WTC11 (cell line): ENCODE data around the gene CNIH3. TPM values are rescaled to one million over a fixed set of nuclear protein-coding genes. Genes with fewer than 3 reads are reported as not detected.

Experiments
- ATAC-seq: fragments of 200-7000 bp; cut with Tn5 transposase; 2 replicates; pipeline ENCODE4 v1.10.0; 2021; ENCODE audit warnings: mild to moderate bottlenecking, moderate library complexity
- CTCF ChIA-PET: fragments of 300-600 bp; sonication (Branson Sonifier 250); formaldehyde crosslinking; loops from one replicate; lab custom pipeline; 2021; ENCODE audit warnings: antibody characterized with exemption; lab: Charles Lee
- POLR2A ChIA-PET: fragments of 350-600 bp; sonication (Branson Sonifier 250); formaldehyde crosslinking; loops from one replicate; lab custom pipeline; 2021; ENCODE audit warnings: antibody characterized with exemption; lab: Charles Lee
- DNase-seq: peaks from one replicate; pipeline ENCODE4 v3.0.0; 2021; ENCODE audit warnings: low spot score
- H3K27ac Mint-ChIP-seq: 2 replicates; pipeline ENCODE4 v1.8.0; 2021; ENCODE audit warnings: mixed read lengths
- H3K27me3 Mint-ChIP-seq: 2 replicates; pipeline ENCODE4 v1.8.0; 2021; ENCODE audit warnings: low read depth, mild to moderate bottlenecking, moderate library complexity, mixed read lengths
- H3K36me3 Mint-ChIP-seq: 2 replicates; pipeline ENCODE4 v1.8.0; 2021; ENCODE audit warnings: mixed read lengths
- H3K4me1 Mint-ChIP-seq: 2 replicates; pipeline ENCODE4 v1.8.0; 2022; ENCODE audit warnings: mixed read lengths
- H3K4me3 Mint-ChIP-seq: 2 replicates; pipeline ENCODE4 v1.8.0; 2021; ENCODE audit warnings: mild to moderate bottlenecking, moderate library complexity, mixed read lengths
- H3K9me3 Mint-ChIP-seq: 2 replicates; pipeline ENCODE4 v1.8.0; 2021; ENCODE audit warnings: mixed read lengths
- CDX4 ChIP-seq: fragments of 250-450 bp; sonication (Bioruptor Pico); IDR thresholded peaks from 2 replicates; pipeline ENCODE4 v1.9.0; 2021; ENCODE audit warnings: moderate library complexity, mild to moderate bottlenecking, inconsistent platforms, borderline replicate concordance
- CREM ChIP-seq: sonication (generic); formaldehyde crosslinking; IDR thresholded peaks from 2 replicates; pipeline ENCODE4 v1.8.1; 2022; ENCODE audit warnings: mild to moderate bottlenecking, missing genetic modification reagents, moderate library complexity
- E2F4 ChIP-seq: sonication (generic); formaldehyde crosslinking; IDR thresholded peaks from 2 replicates; pipeline ENCODE4 v1.8.1; 2022; ENCODE audit warnings: low read depth, mild to moderate bottlenecking, moderate library complexity, missing genetic modification reagents, borderline replicate concordance
- ETV6 ChIP-seq: sonication (generic); formaldehyde crosslinking; IDR thresholded peaks from 2 replicates; pipeline ENCODE4 v1.8.1; 2022; ENCODE audit warnings: mild to moderate bottlenecking, missing genetic modification reagents
- JAZF1 ChIP-seq: fragments of 250-450 bp; sonication (Bioruptor Pico); IDR thresholded peaks from 2 replicates; pipeline ENCODE4 v1.9.0; 2021; ENCODE audit warnings: moderate library complexity, mild to moderate bottlenecking, inconsistent platforms
- KAT7 ChIP-seq: sonication (generic); formaldehyde crosslinking; IDR thresholded peaks from 2 replicates; pipeline ENCODE4 v1.8.1; 2023; ENCODE audit warnings: missing genetic modification reagents, mild to moderate bottlenecking, borderline replicate concordance
- MAX ChIP-seq: sonication (generic); formaldehyde crosslinking; IDR thresholded peaks from 2 replicates; pipeline ENCODE4 v1.8.0; 2022; ENCODE audit warnings: mild to moderate bottlenecking, missing genetic modification reagents
- MXD4 ChIP-seq: fragments of 250-450 bp; sonication (Bioruptor Pico); IDR thresholded peaks from 2 replicates; pipeline ENCODE4 v1.8.0; 2021; ENCODE audit warnings: mild to moderate bottlenecking, moderate library complexity, borderline replicate concordance
- TEAD1 ChIP-seq: sonication (generic); formaldehyde crosslinking; IDR thresholded peaks from 2 replicates; pipeline ENCODE4 v1.8.0; 2022; ENCODE audit warnings: mild to moderate bottlenecking, missing genetic modification reagents
- TEAD4 ChIP-seq: sonication (generic); formaldehyde crosslinking; IDR thresholded peaks from 2 replicates; pipeline ENCODE4 v1.8.0; 2022; ENCODE audit warnings: mild to moderate bottlenecking, missing genetic modification reagents
- ZNF138 ChIP-seq: sonication (generic); formaldehyde crosslinking; conservative IDR thresholded peaks from 2 replicates; pipeline ENCODE4 v1.8.1; 2022; ENCODE audit warnings: mild to moderate bottlenecking, moderate library complexity, missing genetic modification reagents
- ZNF232 ChIP-seq: sonication (generic); formaldehyde crosslinking; IDR thresholded peaks from 2 replicates; pipeline ENCODE4 v1.8.0; 2022; ENCODE audit warnings: mild to moderate bottlenecking, missing genetic modification reagents
- ZNF532 ChIP-seq: fragments of 250-450 bp; sonication (Bioruptor Pico); IDR thresholded peaks from 2 replicates; pipeline ENCODE4 v1.9.0; 2021; ENCODE audit warnings: mild to moderate bottlenecking, borderline replicate concordance
- total RNA-seq: library from RNA; stranded (reverse); gene quantifications from 3 replicates; pipeline ENCODE4 v1.2.3, GENCODE V29; 2021

The CNIH3 gene
- total RNA-seq, 1 experiment from 2014 or later, result 8.1 TPM

GRCh38 chr1:224580006-224580405 is 36.1 kb upstream of the CNIH3 start:
- ATAC-seq, result no peak
- ChIA-PET CTCF (no interaction called here), POLR2A (no interaction called here)
- TF ChIP-seq E2F4 (no peak), MXD4 (CRISPR knock-in tag) (no peak), ZNF138 (CRISPR knock-in tag) (no peak), CREM (no peak), ZNF532 (no peak)
- Mint-ChIP-seq H3K4me1 (peaks cover 27% of the 10 kb centered on the region), H3K4me3 (no peak overlapping the region), H3K27ac (no peak overlapping the region), H3K9me3 (peaks cover 40% of the 10 kb centered on the region), H3K36me3 (peaks cover 11% of the 10 kb centered on the region), H3K27me3 (no peaks in the 10 kb centered on the region; the same call in 1 of the 2 replicates)
- no peak for DNase-seq

GRCh38 chr1:224582041-224582440 is 34.1 kb upstream of the CNIH3 start:
- ATAC-seq, result no peak
- no peak overlapping the region for H3K4me3 Mint-ChIP-seq

More at GRCh38 chr1:224582041-224582440, 34.1 kb upstream of the CNIH3 start:
- H3K27me3 Mint-ChIP-seq, result no peaks in the 10 kb centered on the region; the same call in 1 of the 2 replicates
- TF ChIP-seq TEAD4 (no peak), ZNF232 (CRISPR knock-in tag) (no peak), JAZF1 (CRISPR knock-in tag) (no peak), TEAD1 (CRISPR knock-in tag) (no peak), ZNF532 (no peak), CDX4 (CRISPR knock-in tag) (no peak), KAT7 (CRISPR knock-in tag) (no peak), MAX (no peak), MXD4 (CRISPR knock-in tag) (no peak), ETV6 (CRISPR knock-in tag) (no peak)
- no peak overlapping the region for H3K27ac Mint-ChIP-seq
- POLR2A ChIA-PET, result no interaction called here
- H3K4me1 Mint-ChIP-seq, result peaks cover 34% of the 10 kb centered on the region
- H3K9me3 Mint-ChIP-seq, result peaks cover 26% of the 10 kb centered on the region
- H3K36me3 Mint-ChIP-seq, result peaks cover 4% of the 10 kb centered on the region
- CTCF ChIA-PET, result interaction anchor here (1.8 kb wide), 1 partner anchor 9 kb away, joined by 4 read pairs; no protein-coding TSS in a partner anchor
- no peak for DNase-seq
